HG02943 (cell line): ENCODE results near the gene LRRC59.

Source experiments
- ATAC-seq: cut with Tn5 transposase; IDR thresholded peaks from one replicate; pipeline ENCODE4 v1.9.1; 2021; ENCODE audit warnings: mild to moderate bottlenecking, low read depth, moderate library complexity; ENCODE audit not compliant: unreplicated experiment

LRRC59 gene

GRCh38 chr17:50363217-50364060, 33.9 kb downstream of the LRRC59 start:
- ATAC-seq: no peak

GRCh38 chr17:50362661-50363060, 34.7 kb downstream of the LRRC59 start:
- no peak for ATAC-seq

- ATAC-seq: no peak
Measured at GRCh38 chr17:50361561-50362480, 35.5 kb downstream of the LRRC59 start.

GRCh38 chr17:50360486-50361115, 36.7 kb downstream of the LRRC59 start:
- no peak for ATAC-seq

GRCh38 chr17:50359998-50360461, 37.3 kb downstream of the LRRC59 start:
- no peak for ATAC-seq

- no peak for ATAC-seq
Measured at GRCh38 chr17:50359005-50359699, 38.2 kb downstream of the LRRC59 start.

- ATAC-seq: no peak
Measured at GRCh38 chr17:50358177-50358576, 39.1 kb downstream of the LRRC59 start.

GRCh38 chr17:50356892-50357510, 40.3 kb downstream of the LRRC59 start:
- ATAC-seq: no peak

GRCh38 chr17:50356418-50356817, 40.9 kb downstream of the LRRC59 start:
- ATAC-seq: no peak

GRCh38 chr17:50355701-50356341, 41.5 kb downstream of the LRRC59 start:
- ATAC-seq: no peak

GRCh38 chr17:50355336-50355700, 42.0 kb downstream of the LRRC59 start:
- ATAC-seq: no peak

GRCh38 chr17:50354776-50355175, 42.5 kb downstream of the LRRC59 start:
- ATAC-seq: no peak

- ATAC-seq: no peak
Measured at GRCh38 chr17:50354198-50354597, 43.1 kb downstream of the LRRC59 start.

- ATAC-seq: no peak
Measured at GRCh38 chr17:50353600-50354195, 43.6 kb downstream of the LRRC59 start.

GRCh38 chr17:50352693-50353599, 44.4 kb downstream of the LRRC59 start:
- no peak for ATAC-seq

- ATAC-seq: no peak
Measured at GRCh38 chr17:50352072-50352692, 45.1 kb downstream of the LRRC59 start.

- ATAC-seq: no peak
Measured at GRCh38 chr17:50350733-50351132, 46.6 kb downstream of the LRRC59 start.

- ATAC-seq: no peak
Measured at GRCh38 chr17:50349243-50349600, 48.1 kb downstream of the LRRC59 start.
